HCT116 (cell line): ENCODE data around the gene OPRD1. TPM values are rescaled to one million over a fixed set of nuclear protein-coding genes. Genes with fewer than 3 reads are reported as not detected.

ENCODE experiments used
- ATAC-seq: fragments of 200-7000 bp; cut with Tn5 transposase; 2 replicates; pipeline ENCODE4 v1.9.1; 2020; ENCODE audit warnings: mild to moderate bottlenecking, moderate library complexity
- BruUV-seq: library from RNA; stranded (reverse); fragments of 400-500 nt; replicated peaks from 2 replicates; lab custom pipeline; 2021; lab: Mats Ljungman, UMichigan
- CTCF ChIA-PET: fragments of 300-600 bp; sonication (Branson Sonifier 250); formaldehyde crosslinking; loops from one replicate; lab custom pipeline; 2021; ENCODE audit warnings: antibody characterized with exemption; lab: Charles Lee
- POLR2A ChIA-PET: fragments of 300-600, 350-600 bp; sonication (Branson Sonifier 250); formaldehyde crosslinking; loops from one replicate; lab custom pipeline; 2021; ENCODE audit warnings: antibody characterized with exemption; lab: Charles Lee
- RAD21 ChIA-PET, 2 experiments: fragments of 300-600 bp; sonication (Branson Sonifier 250); formaldehyde crosslinking; loops; one replicate each; lab custom pipeline; 2023; ENCODE audit warnings: low total read pairs in 2 of 2; ENCODE audit not compliant: uncharacterized antibody in 2 of 2, unreplicated experiment in 2 of 2, low non-redundant PET in 1 of 2; lab: Charles Lee
- DNase-seq: peaks from one replicate; pipeline ENCODE4 v3.0.0-alpha.2; 2010; ENCODE audit warnings: low read depth, low spot score
- H2AFZ ChIP-seq: fragments of 200-600 bp; shearing (Covaris generic), sonication (generic); 2 replicates; pipeline ENCODE4 v1.6.1; 2017; ENCODE audit warnings: low read depth, mixed run types, mixed read lengths, antibody characterized with exemption, low read length; ENCODE audit not compliant: poor library complexity, severe bottlenecking
- H3K27ac ChIP-seq: 2 replicates; pipeline ENCODE4 v1.5.1; 2012; ENCODE audit warnings: low read depth, low read length
- H3K27me3 ChIP-seq: fragments of 200-600 bp; sonication (generic); 2 replicates; pipeline ENCODE4 v1.6.1; 2016; ENCODE audit warnings: mixed run types, low read length, mixed read lengths; ENCODE audit not compliant: insufficient read depth
- H3K36me3 ChIP-seq, 2 experiments: fragments of 200-500 bp in 1 of 2; fragments of 200-600 bp in 1 of 2; sonication (Bioruptor generic) in 1 of 2; sonication (generic) in 1 of 2; 2 replicates each; pipeline versions ENCODE4 v1.5.1 to v1.6.1; 2014 to 2016; ENCODE audit warnings: low read length in 2 of 2, inconsistent platforms in 1 of 2, mixed read lengths in 1 of 2, mixed run types in 1 of 2; ENCODE audit not compliant: insufficient read depth in 2 of 2, control insufficient read depth in 1 of 2
- H3K4me1 ChIP-seq, 2 experiments: fragments of 200-600 bp in 1 of 2; sonication (generic) in 1 of 2; 2 replicates each; pipeline versions ENCODE4 v1.5.1 to v1.6.1; 2012 to 2017; ENCODE audit warnings: low read length in 2 of 2, inconsistent platforms in 1 of 2, mild to moderate bottlenecking in 1 of 2, mixed read lengths in 1 of 2, mixed run types in 1 of 2, moderate library complexity in 1 of 2; ENCODE audit not compliant: insufficient read depth in 2 of 2, control insufficient read depth in 1 of 2
- H3K4me2 ChIP-seq: fragments of 200-600 bp; sonication (generic); 2 replicates; pipeline ENCODE4 v1.6.1; 2017; ENCODE audit warnings: mixed run types, low read length, mixed read lengths
- H3K4me3 ChIP-seq, 2 experiments: fragments of 200-600 bp in 1 of 2; sonication (generic) in 1 of 2; replicated peaks in 1 of 2; 2 replicates each; pipeline ENCODE4 v1.5.1; 2011 to 2016; ENCODE audit warnings: low read length in 2 of 2, control low read depth in 1 of 2, low read depth in 1 of 2, mild to moderate bottlenecking in 1 of 2, mixed read lengths in 1 of 2, mixed run types in 1 of 2
- H3K79me2 ChIP-seq: fragments of 200-600 bp; sonication (generic); 2 replicates; pipeline ENCODE4 v1.6.1; 2017; ENCODE audit warnings: mild to moderate bottlenecking, mixed run types, low read length, moderate library complexity, mixed read lengths; ENCODE audit not compliant: insufficient read depth
- H3K9ac ChIP-seq: fragments of 200-600 bp; sonication (generic); 2 replicates; pipeline ENCODE4 v1.6.1; 2016; ENCODE audit warnings: low read length, mixed read lengths
- H3K9me2 ChIP-seq: fragments of 200-600 bp; sonication (generic), shearing (Covaris generic); 2 replicates; pipeline ENCODE4 v1.6.1; 2017; ENCODE audit warnings: mixed run types, mild to moderate bottlenecking, moderate library complexity; ENCODE audit not compliant: insufficient read depth
- H3K9me3 ChIP-seq, 2 experiments: fragments of 200-500 bp in 1 of 2; fragments of 200-600 bp in 1 of 2; sonication (Bioruptor generic) in 1 of 2; sonication (generic) in 1 of 2; 2 replicates each; pipeline ENCODE4 v1.6.1; 2014 to 2017; ENCODE audit warnings: low read length in 2 of 2, mixed read lengths in 2 of 2, inconsistent platforms in 1 of 2, low read depth in 1 of 2, mild to moderate bottlenecking in 1 of 2, mixed run types in 1 of 2, moderate library complexity in 1 of 2; ENCODE audit not compliant: control insufficient read depth in 1 of 2, insufficient read depth in 1 of 2
- H4K20me1 ChIP-seq: fragments of 200-600 bp; sonication (generic), shearing (Covaris generic); 2 replicates; pipeline ENCODE4 v1.6.1; 2017; ENCODE audit warnings: mixed run types, mild to moderate bottlenecking, moderate library complexity; ENCODE audit not compliant: insufficient read depth
- CBX3 ChIP-seq: IDR thresholded peaks from 2 replicates; pipeline ENCODE4 v1.6.1; 2012; ENCODE audit warnings: low read depth
- CTCF ChIP-seq, 3 experiments: fragments of 200-600 bp in 1 of 3; sonication (generic) in 1 of 3; IDR thresholded peaks in 2 of 3; conservative IDR thresholded peaks in 1 of 3; 2 replicates each; pipeline ENCODE4 v1.5.1; 2012 to 2017; ENCODE audit warnings: low read depth in 2 of 3, low read length in 2 of 3, antibody characterized with exemption in 1 of 3, borderline replicate concordance in 1 of 3, control low read depth in 1 of 3, mild to moderate bottlenecking in 1 of 3, mixed read lengths in 1 of 3, mixed run types in 1 of 3, moderate library complexity in 1 of 3; ENCODE audit not compliant: insufficient read depth in 1 of 3
- EGR1 ChIP-seq: IDR thresholded peaks from 2 replicates; pipeline ENCODE4 v1.6.1; 2012; ENCODE audit warnings: low read depth
- EZH2phosphoT487 ChIP-seq: fragments of 200-600 bp; IDR thresholded peaks from 2 replicates; pipeline ENCODE4 v1.6.1; 2018; ENCODE audit warnings: antibody characterized with exemption, borderline replicate concordance
- REST ChIP-seq: IDR thresholded peaks from 2 replicates; pipeline ENCODE4 v1.6.1; 2012; ENCODE audit warnings: low read depth
- SIN3A ChIP-seq: IDR thresholded peaks from 2 replicates; pipeline ENCODE4 v1.6.1; 2012; ENCODE audit warnings: low read depth
- SP1 ChIP-seq: IDR thresholded peaks from 2 replicates; pipeline ENCODE4 v1.6.1; 2012; ENCODE audit warnings: low read depth
- YY1 ChIP-seq: IDR thresholded peaks from 2 replicates; pipeline ENCODE4 v1.6.1; 2011; ENCODE audit warnings: low read length, low read depth, moderate library complexity, mild to moderate bottlenecking; ENCODE audit not compliant: insufficient replicate concordance; ENCODE audit errors: extremely low read depth
- ZNF274 ChIP-seq: fragments of 200-500 bp; sonication (Bioruptor generic); IDR thresholded peaks from 2 replicates; pipeline ENCODE4 v1.6.1; 2014; ENCODE audit warnings: mild to moderate bottlenecking, low read depth, low read length, inconsistent platforms
- intact Hi-C: fragments of 100-400 bp; cut with micrococcal nuclease; formaldehyde crosslinking; loops from 2 replicates; pipeline ENCODE4 v1.10.0; 2022
- total RNA-seq: library from RNA; stranded (reverse); gene quantifications from one replicate; pipeline ENCODE4 v1.2.1, GENCODE V29; 2021; ENCODE audit not compliant: unreplicated experiment

The OPRD1 gene
- total RNA-seq, 1 experiment from 2014 or later = not detected

GRCh38 chr1:28889357-28889756 lies 77.4 kb downstream of the OPRD1 start:
- Histone ChIP-seq H3K4me1 (peaks cover 15 to 38% of the 10 kb centered on the region in 2 experiments), H3K4me3 (no peak overlapping the region), H2AFZ (no peak overlapping the region), H3K9ac (no peak overlapping the region), H3K9me3 (no peaks in the 10 kb centered on the region), H3K27me3 (no peaks in the 10 kb centered on the region), H3K27ac (no peak overlapping the region), H3K4me2 (no peak overlapping the region), H3K9me2 (no peaks in the 10 kb centered on the region), H3K79me2 (peaks cover 5% of the 10 kb centered on the region; the same call in 1 of the 2 replicates), H4K20me1 (no peaks in the 10 kb centered on the region), H3K36me3 (no peaks in the 10 kb centered on the region)
- intact Hi-C loops = no loop called here
- RAD21 ChIA-PET = no interaction called here
- DNase-seq = no peak
- BruUV-seq = no TSS peak
- ATAC-seq = no peak
- TF ChIP-seq ZNF274 (no peak), SP1 (no peak), CTCF (IDR thresholded peaks at IDR 0.05 in 2 of 3, conservative IDR thresholded peaks at IDR 0.05 in 1 of 3; ENCODE audit: borderline replicate concordance in 1 of 3, insufficient read depth in 1 of 3, low read depth in 2 of 3, low read length in 2 of 3) (no peak)
- CTCF ChIA-PET = interaction anchor here (2.0 kb wide), 1 partner anchor 144 kb away, joined by 8 read pairs; no protein-coding TSS in a partner anchor
- POLR2A ChIA-PET = no interaction called here

GRCh38 chr1:28890435-28890834 lies 78.5 kb downstream of the OPRD1 start:
- RAD21 ChIA-PET = no interaction called here
- Histone ChIP-seq H4K20me1 (no peaks in the 10 kb centered on the region), H3K4me2 (no peak overlapping the region), H3K4me1 (peaks cover 8 to 27% of the 10 kb centered on the region in 2 experiments), H3K27me3 (no peaks in the 10 kb centered on the region), H3K27ac (no peak overlapping the region), H2AFZ (no peak overlapping the region), H3K9ac (no peak overlapping the region), H3K36me3 (no peaks in the 10 kb centered on the region), H3K4me3 (no peak overlapping the region), H3K79me2 (peaks cover 5% of the 10 kb centered on the region; the same call in 1 of the 2 replicates), H3K9me2 (no peaks in the 10 kb centered on the region), H3K9me3 (no peaks in the 10 kb centered on the region)
- POLR2A ChIA-PET = no interaction called here
- CTCF ChIA-PET = interaction anchor here (1.1 to 1.3 kb wide), 2 partner anchors 10 to 143 kb away, joined by 3 read pairs; no protein-coding TSS in a partner anchor
- DNase-seq = no peak
- no peak for ATAC-seq
- intact Hi-C loops = no loop called here
- TSS peak; percentile 4 for BruUV-seq
- TF ChIP-seq EZH2phosphoT487 (no peak), EGR1 (no peak), CTCF (IDR thresholded peaks at IDR 0.05 in 2 of 3, conservative IDR thresholded peaks at IDR 0.05 in 1 of 3; ENCODE audit: borderline replicate concordance in 1 of 3, insufficient read depth in 1 of 3, low read depth in 2 of 3, low read length in 2 of 3) (no peak), SIN3A (no peak), YY1 (no peak), CBX3 (no peak), REST (no peak)
